GM19035 (cell line): ENCODE measurements around the gene CRELD1.

ENCODE experiments used
- ATAC-seq: cut with Tn5 transposase; IDR thresholded peaks from one replicate; pipeline ENCODE4 v1.9.1; 2021; ENCODE audit not compliant: unreplicated experiment

Gene CRELD1

GRCh38 chr3:9951962-9952805 is 18.6 kb downstream of the CRELD1 start, which contains the start of gene PRRT3:
PRRT3 (minus strand) TSS chr3:9952408; CDS start chr3:9950115, 2,293 bp downstream.
- peak; percentile 80 for ATAC-seq

DNA sequence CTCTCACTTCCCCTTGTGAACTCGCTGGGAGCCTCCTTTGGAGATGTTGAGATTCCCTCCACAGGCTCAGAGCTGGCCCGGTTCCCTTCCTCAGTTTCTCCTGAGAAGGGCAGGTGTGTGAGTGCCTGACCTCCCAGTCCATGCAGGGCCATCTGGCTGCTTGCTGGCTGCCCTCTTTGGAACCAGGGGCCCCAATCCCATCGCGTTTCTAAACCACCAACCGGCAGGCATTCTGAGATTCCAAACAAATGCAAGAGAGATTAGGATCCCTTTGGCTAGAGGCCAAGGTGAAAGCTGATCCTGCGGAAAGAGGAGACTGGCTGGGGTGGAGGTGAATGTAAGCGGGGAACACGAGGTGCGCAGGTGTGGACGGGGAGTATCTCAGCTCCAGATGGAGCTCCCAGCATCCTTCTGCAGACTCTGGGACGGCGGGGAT is 21.5 kb downstream of the CRELD1 start:
- no peak for ATAC-seq

DNA sequence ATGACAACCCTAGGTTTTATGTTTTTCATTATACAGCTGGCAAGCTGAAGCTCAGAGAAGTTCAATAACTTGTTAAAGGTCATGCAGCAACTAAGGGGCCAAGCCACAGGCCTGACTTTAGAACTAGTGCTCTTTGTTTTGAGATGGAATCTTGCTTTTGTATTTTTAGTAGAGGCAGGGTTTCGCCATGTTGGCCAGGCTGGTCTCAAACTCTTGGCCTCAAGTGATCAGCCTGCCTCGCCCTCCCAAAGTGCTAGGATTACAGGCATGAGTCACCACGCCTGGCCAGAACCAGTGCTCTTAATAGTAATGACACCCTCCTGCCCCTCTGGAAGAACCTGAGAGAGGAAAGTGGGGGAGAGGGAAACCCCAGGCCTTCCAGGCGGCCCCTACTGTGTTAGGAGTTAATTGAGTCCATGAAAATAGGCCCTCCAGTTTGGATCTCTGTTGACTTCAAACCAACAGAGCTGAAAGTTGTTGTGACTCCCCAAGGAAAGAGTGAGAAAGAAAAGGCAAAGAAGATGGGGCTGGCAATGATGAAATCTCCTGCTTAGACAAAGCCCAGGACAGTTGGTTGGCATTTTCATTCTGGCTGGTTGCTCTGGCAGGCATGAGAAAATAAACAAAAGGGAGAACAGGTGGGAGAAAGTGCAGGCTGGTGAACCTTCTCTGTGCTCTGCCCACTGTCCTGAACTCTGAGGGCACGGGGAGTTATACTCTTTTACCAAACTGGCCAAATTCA is 22.1 kb downstream of the CRELD1 start:
- ATAC-seq, result no peak

DNA sequence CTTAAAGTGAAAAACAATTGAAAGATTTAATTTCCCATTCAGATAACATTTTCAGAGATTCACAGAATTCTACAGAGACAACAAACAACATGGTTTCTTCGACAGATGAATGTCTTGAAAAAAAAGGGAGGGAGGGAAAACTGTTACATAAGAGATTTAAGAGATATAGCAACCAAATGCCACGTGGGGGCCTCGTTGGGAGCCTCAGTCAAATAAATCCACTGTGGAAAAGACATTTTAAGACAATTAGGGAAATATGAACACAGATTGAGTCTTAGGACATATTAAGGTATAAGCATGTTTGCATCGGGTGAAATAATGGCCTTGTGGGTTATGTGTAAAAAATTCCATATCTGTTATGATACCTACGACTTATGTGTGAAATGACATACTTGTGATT is 23.6 kb downstream of the CRELD1 start:
- ATAC-seq, result no peak

GRCh38 chr3:9965200-9965875 is 31.7 kb downstream of the CRELD1 start:
- no peak for ATAC-seq

GRCh38 chr3:9966841-9967240 is 33.2 kb downstream of the CRELD1 start:
- no peak for ATAC-seq

- no peak for ATAC-seq
Observed at GRCh38 chr3:9969632-9970019, 36.0 kb downstream of the CRELD1 start.

GRCh38 chr3:9970020-9970652 is 36.5 kb downstream of the CRELD1 start:
- ATAC-seq, result no peak

DNA sequence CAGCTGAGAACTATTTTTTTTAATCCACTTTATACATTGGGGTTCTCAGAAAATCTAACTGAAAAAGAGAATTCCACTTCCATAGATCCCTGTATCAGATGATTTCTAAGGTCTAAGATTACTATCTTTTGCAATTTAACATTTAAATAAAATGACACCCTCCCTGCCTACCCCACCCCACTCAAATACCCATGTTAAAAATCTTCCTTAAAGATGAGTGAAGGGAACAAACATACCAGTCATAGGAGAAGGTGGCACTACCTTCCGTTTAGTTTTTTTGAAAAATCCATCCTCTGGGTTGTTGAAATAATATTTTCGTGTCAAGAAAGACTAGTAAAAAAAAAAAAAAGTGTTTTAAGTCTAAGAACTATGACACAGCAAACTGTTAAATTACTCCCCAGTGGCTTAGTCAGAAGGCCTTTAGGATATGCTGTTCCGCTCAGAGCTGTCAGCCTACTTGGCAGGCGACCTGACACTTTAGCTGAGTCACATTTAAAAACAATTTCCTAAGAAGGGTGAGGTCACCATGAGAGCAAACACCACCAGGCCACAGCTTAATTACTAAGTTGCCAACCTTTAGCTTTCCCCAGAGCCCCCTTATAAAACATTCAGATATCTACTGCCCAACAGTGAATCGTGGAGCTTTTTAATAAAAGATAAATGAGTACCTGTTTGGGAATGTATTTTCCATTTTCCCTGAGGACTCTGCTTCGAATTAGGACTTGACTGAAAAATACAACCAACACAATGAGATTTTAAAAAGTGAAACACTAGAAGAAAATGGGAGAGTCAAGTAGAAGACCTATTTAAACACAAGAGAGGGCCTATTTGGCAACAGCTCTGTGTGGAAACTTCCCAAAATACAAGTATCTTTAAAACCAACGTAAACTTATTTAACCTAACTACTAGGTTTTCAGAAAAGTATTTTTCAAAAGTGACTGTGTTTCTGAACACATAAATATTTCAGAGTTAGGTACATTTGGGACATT is 43.4 kb downstream of the CRELD1 start:
- no peak for ATAC-seq

GRCh38 chr3:9978710-9979305 is 45.2 kb downstream of the CRELD1 start:
- ATAC-seq, result no peak

- no peak for ATAC-seq
Observed at GRCh38 chr3:9980251-9980650, 46.6 kb downstream of the CRELD1 start.

DNA sequence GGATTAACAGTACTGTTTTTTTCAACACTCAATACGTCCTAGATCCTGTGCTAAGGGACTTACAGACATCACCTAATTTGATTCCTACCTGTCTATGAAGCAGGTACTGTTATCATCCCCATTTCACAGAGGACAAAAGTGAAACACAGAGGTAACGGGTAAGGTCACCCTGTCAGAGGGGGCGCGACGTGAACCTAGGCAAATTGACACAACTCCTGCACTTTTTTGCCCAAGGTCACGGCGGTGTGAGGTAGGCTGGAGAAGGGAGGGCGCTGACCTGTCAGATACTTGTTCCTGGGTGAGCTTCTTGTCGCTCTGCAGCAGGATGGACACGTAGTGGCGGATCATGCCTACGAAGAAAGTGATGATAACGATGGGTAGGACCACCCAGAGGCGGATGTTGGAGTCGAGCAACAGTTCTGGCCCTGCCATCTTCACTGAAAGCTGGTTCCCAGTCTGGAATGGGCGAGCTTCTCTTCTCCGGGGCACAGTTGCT is 52.6 kb downstream of the CRELD1 start:
- peak; percentile 33 for ATAC-seq

DNA sequence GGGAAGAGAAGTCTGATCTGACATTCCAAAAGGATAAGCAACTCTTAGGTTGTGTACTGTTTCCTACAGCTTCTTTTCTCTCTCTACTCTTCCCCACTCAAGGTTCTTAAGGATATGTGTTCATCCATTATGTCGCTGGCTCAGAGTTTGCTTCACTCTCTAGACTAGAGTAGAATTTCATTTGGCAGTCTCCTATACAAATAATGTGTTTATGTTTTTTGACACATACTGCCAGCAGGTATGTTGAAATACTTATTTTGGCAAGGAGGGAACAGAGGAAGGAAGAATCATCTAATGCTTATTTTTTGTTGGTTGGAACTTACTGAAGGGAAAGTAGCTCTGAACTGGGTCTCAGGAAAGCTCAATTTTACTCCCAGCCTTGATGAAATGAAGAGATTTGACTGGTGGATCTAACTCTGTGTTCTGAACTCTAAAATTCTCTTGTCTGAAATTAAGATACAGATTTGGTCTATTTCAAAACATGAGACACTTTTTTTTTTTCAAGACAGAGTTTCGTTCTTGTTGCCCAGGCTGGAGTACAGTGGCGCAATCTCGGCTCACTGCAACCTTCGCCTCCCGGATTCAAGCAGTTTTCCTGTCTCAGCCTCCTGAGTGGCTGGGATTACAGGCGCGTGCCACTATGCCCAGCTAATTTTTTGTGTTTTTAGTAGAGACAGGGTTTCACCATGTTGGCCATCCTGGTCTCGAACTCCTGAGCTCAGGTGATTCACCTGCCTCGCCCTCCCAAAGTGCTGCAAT is 60.6 kb downstream of the CRELD1 start:
- ATAC-seq, result no peak
